Measurements from ENCODE around the gene KRTAP13-1.

- TF ChIP-seq CTCF (conservative IDR thresholded peaks at IDR 0.05; ENCODE audit: low read length) (no peak), EZH2phosphoT487 (IDR thresholded peaks at IDR 0.05; ENCODE audit: borderline replicate concordance) (no peak)
These were observed at the start of gene KRTAP13-1 for GRCh38 chr21:30395731-30396130.

Measured in Loucy (cell line).